ENCODE data around the gene KHDC4.
A peak's percentile ranks its signal among the peaks of the same experiment; 100 is the strongest.

KHDC4 gene
- 43.9 to 61.3 (median 61.0) reads per million in 3 donors for total RNA-seq

DNA sequence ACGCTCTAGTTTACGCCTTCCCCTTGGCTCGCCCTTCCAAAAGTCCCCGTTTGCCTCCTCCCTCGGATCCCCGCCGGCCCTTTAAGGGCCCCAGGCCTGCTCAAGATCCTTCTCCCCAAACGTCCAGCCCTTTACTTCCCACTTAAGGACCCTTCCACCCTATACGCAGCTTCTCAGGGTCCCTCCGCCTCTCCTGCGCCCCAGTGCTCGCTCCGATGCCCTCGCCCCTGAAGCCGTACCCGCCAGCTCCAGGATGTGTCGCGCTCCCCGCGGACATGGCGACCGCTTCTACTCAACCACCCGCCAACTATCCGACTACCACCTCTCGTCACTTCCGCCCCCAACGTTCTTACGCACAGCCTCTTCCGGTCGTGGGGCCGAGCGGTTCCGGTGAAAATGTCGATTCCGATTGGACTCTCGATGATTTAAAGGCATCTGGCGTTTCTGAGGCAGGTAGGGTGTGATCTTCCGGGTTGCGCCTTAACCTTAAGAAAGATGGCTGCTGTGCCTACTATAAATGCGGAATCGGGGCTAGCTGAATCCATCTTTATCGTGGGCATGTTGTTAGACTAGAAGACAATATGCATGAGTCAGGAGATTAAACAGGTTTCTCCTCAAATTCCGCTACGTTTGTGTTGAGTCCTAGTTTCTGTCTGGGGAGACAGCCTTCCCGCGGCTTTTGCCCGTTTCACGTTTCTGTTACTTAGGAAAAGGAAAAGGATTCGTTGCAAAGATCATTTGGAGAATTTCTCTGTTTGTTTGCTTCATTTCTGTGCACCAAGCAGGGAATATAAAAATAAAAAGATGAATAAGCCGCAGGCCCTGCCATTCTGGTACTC, at the start of gene KHDC4:
TSS of gene KHDC4 (minus strand) at position 317 of the 839 bp plus-strand sequence. CDS start at position 277, 40 bp downstream.
- peak within 1 kb of the TSS; percentile 77 for H3K4me3 ChIP-seq (ENCODE audit: insufficient read depth, low read depth, low read length, poor library complexity, severe bottlenecking)
- peak; percentile 92 to 94 (median 94) for DNase-seq
- H3K36me3 ChIP-seq (ENCODE audit: control insufficient read depth, insufficient read depth, low read length): peaks cover 26% of the 10 kb centered on the region
- peaks cover 33% of the 10 kb centered on the region for H3K4me1 ChIP-seq (ENCODE audit: control insufficient read depth, insufficient read depth, low read length, poor library complexity, severe bottlenecking)
- peak within 1 kb of the TSS; percentile 93 for H3K27ac ChIP-seq (ENCODE audit: insufficient read depth, low read length, poor library complexity, severe bottlenecking)
- no peaks in the 10 kb centered on the region for H3K9me3 ChIP-seq (ENCODE audit: control insufficient read depth, low read length)
- no peaks in the 10 kb centered on the region for H3K27me3 ChIP-seq (replicated peaks; ENCODE audit: control insufficient read depth, insufficient read depth, low read length, poor library complexity, severe bottlenecking)

DNA sequence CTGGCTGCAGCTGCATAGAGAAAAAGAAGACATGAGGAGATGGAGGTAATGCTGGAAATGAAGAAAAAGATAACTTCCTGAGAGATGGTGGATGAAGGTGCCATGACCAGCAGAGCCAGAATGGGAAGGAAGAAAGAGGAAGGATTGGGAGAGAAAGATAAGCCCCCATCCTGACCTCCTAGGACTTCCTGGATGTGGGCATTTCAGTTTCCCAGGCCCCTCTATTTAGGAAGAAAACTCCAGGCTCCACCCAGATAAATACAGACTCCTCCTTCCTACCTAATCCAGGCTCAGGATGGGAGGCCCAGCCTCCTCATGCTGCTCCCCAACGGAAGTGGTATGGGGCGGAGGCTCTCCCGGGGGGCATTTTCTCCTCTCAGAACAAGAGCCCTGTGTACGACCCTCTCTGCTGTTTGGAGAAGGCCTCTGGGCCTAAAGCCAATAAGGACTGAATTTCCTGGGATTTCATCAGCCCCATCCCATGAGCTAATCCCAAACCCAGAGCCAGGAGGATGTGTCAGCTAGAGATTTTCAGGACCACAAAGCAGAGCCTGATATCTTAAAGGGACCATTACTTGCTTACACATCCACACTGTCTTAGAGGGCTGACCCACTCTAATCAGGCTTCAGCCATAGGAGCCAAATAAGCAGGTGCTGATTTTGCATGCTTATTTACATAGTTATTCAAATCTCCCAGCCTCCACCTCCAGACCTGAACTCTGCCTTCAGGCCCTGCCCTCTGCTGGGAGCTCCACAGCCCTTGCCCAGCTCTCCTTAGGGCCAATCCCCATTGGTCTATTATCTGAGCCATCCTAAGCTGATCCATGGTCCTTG, 49.2 kb upstream of the KHDC4 start:
- Histone ChIP-seq H3K4me3 (ENCODE audit: insufficient read depth, low read depth, low read length, poor library complexity, severe bottlenecking) (no peak overlapping the region), H3K4me1 (ENCODE audit: control insufficient read depth, insufficient read depth, low read length, poor library complexity, severe bottlenecking) (peaks cover 36% of the 10 kb centered on the region), H3K9me3 (ENCODE audit: control insufficient read depth, low read length) (no peaks in the 10 kb centered on the region), H3K36me3 (ENCODE audit: control insufficient read depth, insufficient read depth, low read length) (no peaks in the 10 kb centered on the region), H3K27me3 (replicated peaks; ENCODE audit: control insufficient read depth, insufficient read depth, low read length, poor library complexity, severe bottlenecking) (no peaks in the 10 kb centered on the region), H3K27ac (ENCODE audit: insufficient read depth, low read length, poor library complexity, severe bottlenecking) (no peak overlapping the region)
- DNase-seq: no peak

DNA sequence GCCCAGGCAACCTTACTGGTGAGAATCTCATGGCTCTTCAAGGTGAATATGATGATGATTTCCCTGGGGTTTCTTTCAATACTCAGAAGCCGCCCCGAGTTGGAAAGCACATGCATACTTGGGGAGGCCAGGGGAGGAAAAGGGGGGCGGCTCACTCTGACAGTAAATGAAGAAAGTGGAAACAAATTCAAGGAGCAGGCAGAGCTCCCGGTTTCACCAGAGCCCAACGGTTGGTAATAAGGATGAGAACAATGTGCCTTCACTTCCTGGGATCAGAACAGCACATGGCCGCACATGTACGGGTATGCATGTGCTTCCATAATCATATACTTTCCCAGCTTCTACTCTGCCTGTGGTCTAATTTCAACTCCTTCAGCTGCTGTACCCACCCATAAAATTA, 47.9 kb upstream of the KHDC4 start:
- DNase-seq: no peak
- H3K36me3 ChIP-seq (ENCODE audit: control insufficient read depth, insufficient read depth, low read length): no peaks in the 10 kb centered on the region
- H3K4me3 ChIP-seq (ENCODE audit: insufficient read depth, low read depth, low read length, poor library complexity, severe bottlenecking): no peak overlapping the region
- peaks cover 36% of the 10 kb centered on the region for H3K4me1 ChIP-seq (ENCODE audit: control insufficient read depth, insufficient read depth, low read length, poor library complexity, severe bottlenecking)
- H3K27me3 ChIP-seq (replicated peaks; ENCODE audit: control insufficient read depth, insufficient read depth, low read length, poor library complexity, severe bottlenecking): no peaks in the 10 kb centered on the region
- no peaks in the 10 kb centered on the region for H3K9me3 ChIP-seq (ENCODE audit: control insufficient read depth, low read length)
- H3K27ac ChIP-seq (ENCODE audit: insufficient read depth, low read length, poor library complexity, severe bottlenecking): peak overlapping the region; percentile 44

DNA sequence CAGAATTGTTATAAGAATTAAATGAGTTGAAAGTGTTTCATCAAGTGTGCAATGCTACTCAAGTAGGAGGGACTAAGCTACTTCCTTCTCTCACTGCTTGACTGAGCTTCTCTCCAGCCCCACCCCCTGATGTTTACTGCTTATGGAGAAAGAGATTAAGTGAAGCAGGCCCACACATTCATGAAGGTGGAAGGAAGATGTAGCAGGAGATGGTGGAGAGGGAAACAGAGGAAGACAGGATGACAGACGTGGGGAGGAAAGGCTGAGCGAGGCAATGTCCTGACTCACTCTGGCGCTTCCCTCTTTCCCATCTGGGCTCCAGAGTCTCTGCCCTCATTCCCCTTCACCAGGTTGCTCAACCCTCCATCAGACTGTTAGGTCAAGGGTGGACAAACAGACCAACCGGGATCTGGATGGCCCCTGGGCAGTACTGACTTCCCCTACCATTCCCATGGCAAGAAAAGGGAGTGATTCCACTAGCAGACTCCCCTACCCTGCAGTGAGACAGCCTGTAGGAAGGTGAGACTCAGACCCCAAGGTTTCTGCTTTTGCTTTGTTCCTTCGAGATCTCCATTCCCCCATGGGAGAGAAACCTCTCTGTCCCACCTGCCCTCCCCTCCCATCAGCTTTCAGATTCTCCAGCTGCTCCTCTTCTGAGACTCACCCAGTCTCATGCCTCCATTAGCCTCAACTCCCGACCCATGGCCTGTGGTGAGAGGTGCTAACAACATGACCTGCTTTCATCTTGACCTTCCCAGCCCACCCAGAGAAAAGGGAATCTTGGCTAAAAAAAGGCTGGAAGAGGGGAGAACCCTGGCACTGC, 47.3 kb upstream of the KHDC4 start:
- Histone ChIP-seq H3K9me3 (ENCODE audit: control insufficient read depth, low read length) (no peaks in the 10 kb centered on the region), H3K27ac (ENCODE audit: insufficient read depth, low read length, poor library complexity, severe bottlenecking) (peak overlapping the region; percentile 44), H3K27me3 (replicated peaks; ENCODE audit: control insufficient read depth, insufficient read depth, low read length, poor library complexity, severe bottlenecking) (no peaks in the 10 kb centered on the region), H3K4me3 (ENCODE audit: insufficient read depth, low read depth, low read length, poor library complexity, severe bottlenecking) (no peak overlapping the region), H3K36me3 (ENCODE audit: control insufficient read depth, insufficient read depth, low read length) (no peaks in the 10 kb centered on the region), H3K4me1 (ENCODE audit: control insufficient read depth, insufficient read depth, low read length, poor library complexity, severe bottlenecking) (peaks cover 36% of the 10 kb centered on the region)
- no peak for DNase-seq

DNA sequence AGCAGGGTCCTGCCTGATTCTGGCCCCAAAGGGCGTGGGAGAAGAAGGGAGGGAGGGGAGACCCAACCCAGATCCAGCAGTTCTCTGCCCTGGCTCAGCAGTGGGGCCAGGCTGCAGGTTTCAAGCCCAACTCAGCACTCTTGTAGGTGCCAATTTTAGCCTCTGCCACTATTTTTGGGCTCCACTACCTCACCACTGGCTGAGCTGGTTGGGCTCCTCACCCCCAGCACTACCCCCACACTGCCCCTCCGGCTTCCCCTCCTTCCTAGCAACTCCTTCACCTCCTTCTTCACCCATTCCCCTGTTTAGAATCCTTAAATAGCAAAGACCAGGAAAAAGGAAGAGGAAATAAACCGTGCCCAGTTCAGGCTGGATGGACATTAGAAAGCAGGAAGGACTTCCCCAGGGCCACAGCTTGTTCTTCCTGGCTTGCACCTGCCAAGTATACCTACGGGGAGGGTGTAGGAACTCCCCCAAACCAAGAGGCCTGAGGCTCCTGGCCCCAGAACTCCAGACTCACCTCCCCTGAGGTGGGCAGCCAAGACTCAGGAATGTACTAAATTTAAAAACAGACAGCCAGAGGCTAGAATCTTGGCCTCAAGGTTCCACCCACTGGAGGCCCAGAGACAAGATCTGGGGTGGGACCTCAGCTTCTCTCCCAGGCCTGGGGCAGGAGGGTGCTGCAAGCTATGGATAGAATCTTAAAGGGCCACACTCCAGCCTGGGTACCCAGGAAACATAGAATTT, 45.6 kb upstream of the KHDC4 start:
- Histone ChIP-seq H3K27me3 (replicated peaks; ENCODE audit: control insufficient read depth, insufficient read depth, low read length, poor library complexity, severe bottlenecking) (no peaks in the 10 kb centered on the region), H3K4me1 (ENCODE audit: control insufficient read depth, insufficient read depth, low read length, poor library complexity, severe bottlenecking) (peaks cover 49% of the 10 kb centered on the region), H3K4me3 (ENCODE audit: insufficient read depth, low read depth, low read length, poor library complexity, severe bottlenecking) (peak overlapping the region; percentile 84), H3K9me3 (ENCODE audit: control insufficient read depth, low read length) (no peaks in the 10 kb centered on the region), H3K27ac (ENCODE audit: insufficient read depth, low read length, poor library complexity, severe bottlenecking) (peak overlapping the region; percentile 84), H3K36me3 (ENCODE audit: control insufficient read depth, insufficient read depth, low read length) (no peaks in the 10 kb centered on the region)
- no peak for DNase-seq

DNA sequence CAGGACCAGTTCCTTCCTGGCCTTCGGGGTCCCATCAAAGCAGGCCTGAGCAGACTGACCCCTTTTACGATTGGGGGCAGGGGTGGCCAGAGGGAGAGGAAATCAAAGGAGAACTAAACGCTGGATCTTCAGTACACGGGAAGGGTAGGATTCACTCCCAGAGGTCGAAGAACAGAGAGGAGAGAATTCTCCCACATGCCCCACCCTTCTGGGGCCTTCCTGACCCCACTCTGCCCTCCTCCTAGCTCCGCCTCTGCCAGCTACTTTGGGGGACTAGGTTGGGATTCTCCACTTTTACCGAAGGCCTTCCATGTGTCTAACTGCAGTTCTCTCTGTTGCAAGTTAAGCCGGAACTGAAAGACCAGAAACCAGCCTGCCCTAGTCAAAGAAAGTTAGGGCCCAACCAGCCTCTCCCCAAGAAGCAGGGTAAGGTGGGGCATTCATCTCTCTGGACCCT, 44.8 kb upstream of the KHDC4 start:
- DNase-seq: no peak
- peak overlapping the region; percentile 84 for H3K4me3 ChIP-seq (ENCODE audit: insufficient read depth, low read depth, low read length, poor library complexity, severe bottlenecking)
- no peaks in the 10 kb centered on the region for H3K27me3 ChIP-seq (replicated peaks; ENCODE audit: control insufficient read depth, insufficient read depth, low read length, poor library complexity, severe bottlenecking)
- H3K36me3 ChIP-seq (ENCODE audit: control insufficient read depth, insufficient read depth, low read length): peaks cover 5% of the 10 kb centered on the region
- peak overlapping the region; percentile 84 for H3K27ac ChIP-seq (ENCODE audit: insufficient read depth, low read length, poor library complexity, severe bottlenecking)
- no peaks in the 10 kb centered on the region for H3K9me3 ChIP-seq (ENCODE audit: control insufficient read depth, low read length)
- H3K4me1 ChIP-seq (ENCODE audit: control insufficient read depth, insufficient read depth, low read length, poor library complexity, severe bottlenecking): peaks cover 55% of the 10 kb centered on the region

DNA sequence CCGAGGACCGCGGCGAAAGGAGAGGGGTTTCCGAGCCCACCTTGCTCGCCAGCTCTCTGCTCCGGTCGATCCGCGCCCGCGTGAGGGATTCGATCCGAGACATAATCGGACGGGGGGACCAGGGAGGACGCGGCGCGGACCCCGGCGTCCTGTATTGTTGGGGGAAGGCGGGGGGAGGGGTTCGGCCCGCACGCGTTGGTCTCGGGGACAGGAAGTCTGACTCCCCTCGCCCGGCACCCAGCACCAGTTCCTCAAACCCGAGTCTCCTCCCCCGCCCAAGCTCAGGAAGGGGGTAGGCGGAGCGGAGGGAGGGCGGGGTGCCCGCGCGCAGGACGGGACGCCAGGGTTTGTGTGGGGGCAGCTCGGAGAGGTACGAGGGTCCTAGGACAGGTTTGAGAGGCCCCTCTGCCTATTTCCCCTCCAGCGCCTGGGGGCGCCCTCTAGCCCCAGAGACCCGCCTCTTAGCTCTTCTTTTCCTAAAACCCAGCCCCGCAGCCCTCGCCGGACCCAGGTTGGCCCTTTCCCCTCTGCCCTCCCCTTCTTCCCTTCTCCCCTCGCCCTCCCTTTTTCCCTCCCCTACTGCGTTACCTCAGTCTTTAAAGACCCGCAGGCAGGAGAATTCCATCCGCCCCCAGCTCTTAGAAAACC, 44.2 kb upstream of the KHDC4 start, which contains the start of gene ARHGEF2:
TSS of gene ARHGEF2 (minus strand) at position 223 of the 648 bp plus-strand sequence. CDS start at position 103, 120 bp downstream.
- no peaks in the 10 kb centered on the region for H3K9me3 ChIP-seq (ENCODE audit: control insufficient read depth, low read length)
- H3K4me1 ChIP-seq (ENCODE audit: control insufficient read depth, insufficient read depth, low read length, poor library complexity, severe bottlenecking): peaks cover 58% of the 10 kb centered on the region
- H3K36me3 ChIP-seq (ENCODE audit: control insufficient read depth, insufficient read depth, low read length): peaks cover 5% of the 10 kb centered on the region
- peak within 1 kb of the TSS; percentile 84 for H3K27ac ChIP-seq (ENCODE audit: insufficient read depth, low read length, poor library complexity, severe bottlenecking)
- H3K27me3 ChIP-seq (replicated peaks; ENCODE audit: control insufficient read depth, insufficient read depth, low read length, poor library complexity, severe bottlenecking): no peaks in the 10 kb centered on the region
- peak; percentile 56 to 63 (median 63) for DNase-seq
- H3K4me3 ChIP-seq (ENCODE audit: insufficient read depth, low read depth, low read length, poor library complexity, severe bottlenecking): peak within 1 kb of the TSS; percentile 84

DNA sequence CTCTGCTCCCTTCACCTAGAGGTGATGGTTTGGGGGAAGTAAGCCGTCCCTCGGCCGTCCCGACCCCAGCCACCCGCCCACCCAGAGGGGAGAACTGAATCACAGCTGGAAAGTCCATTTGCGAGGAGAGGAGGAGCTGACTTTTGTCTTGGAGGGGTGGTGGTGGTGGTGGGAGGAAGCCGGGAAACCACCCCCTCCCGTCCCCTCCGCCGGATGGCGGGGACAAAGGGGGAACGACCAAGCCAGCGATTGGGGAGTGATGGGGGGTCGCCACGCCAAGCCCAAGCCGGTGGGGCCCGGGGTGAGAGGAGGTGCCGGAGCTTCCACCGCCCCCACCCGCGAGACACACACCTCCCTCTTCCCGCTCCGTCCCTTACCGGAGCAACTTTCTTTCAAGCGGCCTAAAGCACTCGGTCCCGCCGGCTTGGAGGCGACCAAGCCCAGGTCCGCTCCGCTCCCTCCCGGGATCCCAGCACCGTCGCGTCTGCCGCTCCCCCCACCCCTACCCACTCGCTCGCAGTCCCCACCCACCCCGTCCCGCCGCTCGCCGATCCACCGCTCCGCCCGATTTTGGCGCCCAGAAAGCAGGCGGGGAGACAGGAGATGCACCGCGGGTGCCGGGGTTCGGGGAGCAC, 43.6 kb upstream of the KHDC4 start:
- Histone ChIP-seq H3K27ac (ENCODE audit: insufficient read depth, low read length, poor library complexity, severe bottlenecking) (peak overlapping the region; percentile 84), H3K4me1 (ENCODE audit: control insufficient read depth, insufficient read depth, low read length, poor library complexity, severe bottlenecking) (peaks cover 63% of the 10 kb centered on the region), H3K4me3 (ENCODE audit: insufficient read depth, low read depth, low read length, poor library complexity, severe bottlenecking) (peak overlapping the region; percentile 84), H3K36me3 (ENCODE audit: control insufficient read depth, insufficient read depth, low read length) (peaks cover 5% of the 10 kb centered on the region), H3K9me3 (ENCODE audit: control insufficient read depth, low read length) (no peaks in the 10 kb centered on the region), H3K27me3 (replicated peaks; ENCODE audit: control insufficient read depth, insufficient read depth, low read length, poor library complexity, severe bottlenecking) (no peaks in the 10 kb centered on the region)
- DNase-seq: peak in 2 of 3 donors; percentile 42 to 43
